Ectodermal cell (in vitro differentiated cells): ENCODE results near the gene NUCB2. TPM values are rescaled to one million over a fixed set of nuclear protein-coding genes. Genes with fewer than 3 reads are reported as not detected.
"Not testable (repeated sequence)": the region's sequence is repeated elsewhere in the genome, so short reads cannot be mapped to it uniquely, and the experiment has no call there.

Source experiments
- H3K27ac ChIP-seq: 2 replicates; pipeline ENCODE4 v1.7.0; 2013; ENCODE audit warnings: mild to moderate bottlenecking, low read depth, low read length; ENCODE audit not compliant: insufficient read depth, poor library complexity, severe bottlenecking
- H3K27me3 ChIP-seq: 2 replicates; pipeline ENCODE4 v1.7.0; 2013; ENCODE audit warnings: mild to moderate bottlenecking, low read length; ENCODE audit not compliant: insufficient read depth, control insufficient read depth, poor library complexity, severe bottlenecking
- H3K36me3 ChIP-seq: one replicate; pipeline ENCODE4 v1.7.0; 2013; ENCODE audit warnings: low read length; ENCODE audit not compliant: control insufficient read depth, insufficient read depth
- H3K4me1 ChIP-seq: one replicate; pipeline ENCODE4 v1.7.0; 2013; ENCODE audit warnings: low read length; ENCODE audit not compliant: control insufficient read depth, insufficient read depth
- H3K4me3 ChIP-seq: 2 replicates; pipeline ENCODE4 v1.7.0; 2013; ENCODE audit warnings: low read depth, low read length, control low read depth; ENCODE audit not compliant: insufficient read depth
- H3K9me3 ChIP-seq: 2 replicates; pipeline ENCODE4 v1.7.0; 2013; ENCODE audit warnings: mild to moderate bottlenecking, low read length, moderate library complexity; ENCODE audit not compliant: control insufficient read depth
- WGBS, 2 experiments: methylation state at CpG; one replicate each; pipeline ENCODE4 v1.1.7; 2013; ENCODE audit warnings: missing lambda C conversion rate in 2 of 2; 5-methylcytosine and 5-hydroxymethylcytosine counted together
- polyA plus RNA-seq, 4 experiments: library from polyadenylated mRNA; stranded (reverse); fragments of 50-300 nt; gene quantifications; one replicate each; pipeline ENCODE4 v1.2.3, GENCODE V29; 2013

Gene NUCB2
- polyA plus RNA-seq (2013, experiment 1 of 4): 76.8 TPM
- 74.6 TPM for polyA plus RNA-seq (2013, experiment 2 of 4)
- polyA plus RNA-seq (2013, experiment 3 of 4): 61.7 TPM
- polyA plus RNA-seq (2013, experiment 4 of 4): 71.2 TPM

GRCh38 chr11:17276236-17277023, at the start of gene NUCB2:
Gene NUCB2, plus strand, starts transcription at chr11:17276739. Its CDS starts 18,585 bp downstream, at chr11:17295324.
- Histone ChIP-seq H3K4me3 (peak within 1 kb of the TSS; percentile 59), H3K9me3 (no peaks in the 10 kb centered on the region), H3K27ac (no peak within 1 kb of the TSS), H3K4me1 (peaks cover 7% of the 10 kb centered on the region), H3K36me3 (no peaks in the 10 kb centered on the region), H3K27me3 (peaks cover 8% of the 10 kb centered on the region)
- WGBS, 2 experiments: 1% methylated on average over 75 of the region's 75 CpGs

GRCh38 chr11:17228186-17228925, 48.2 kb upstream of the NUCB2 start:
- H3K4me3 ChIP-seq, H3K27me3 ChIP-seq, H3K36me3 ChIP-seq, H3K27ac ChIP-seq, H3K4me1 ChIP-seq, H3K9me3 ChIP-seq: not testable (repeated sequence)
- 93 to 94% methylated on average over 38 of the region's 38 CpGs for WGBS, 2 experiments

GRCh38 chr11:17229481-17230152, 46.9 kb upstream of the NUCB2 start:
- no peak overlapping the region for H3K4me3 ChIP-seq
- no peaks in the 10 kb centered on the region for H3K27me3 ChIP-seq
- H3K36me3 ChIP-seq: no peaks in the 10 kb centered on the region
- H3K4me1 ChIP-seq: no peaks in the 10 kb centered on the region
- H3K9me3 ChIP-seq: no peaks in the 10 kb centered on the region
- H3K27ac ChIP-seq: no peak overlapping the region
- WGBS, 2 experiments: 75 to 80% methylated on average over 6 of the region's 7 CpGs

- 88 to 96% methylated on average over 2 of the region's 3 CpGs for WGBS, 2 experiments
Observed at GRCh38 chr11:17230867-17231851, 45.4 kb upstream of the NUCB2 start.

DNA sequence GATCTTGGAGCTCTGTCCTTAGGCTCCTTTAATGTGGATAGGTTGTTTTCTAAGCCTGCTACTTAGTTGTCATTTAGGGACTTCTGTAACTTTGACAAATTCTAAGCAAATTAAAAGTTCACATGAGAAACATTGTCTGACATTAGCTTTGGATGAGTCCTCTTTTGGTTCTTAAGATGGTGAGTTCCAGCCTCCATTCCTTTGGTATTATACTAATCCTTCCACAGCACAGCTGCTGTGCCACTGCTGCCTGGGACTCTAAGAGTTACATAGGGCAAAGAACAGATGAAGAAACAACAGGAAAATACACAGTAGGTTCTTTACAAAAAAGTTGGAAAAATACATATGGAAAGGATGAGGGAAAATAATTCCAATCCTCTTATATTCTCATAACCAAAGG, 43.4 kb upstream of the NUCB2 start:
- no peaks in the 10 kb centered on the region for H3K27me3 ChIP-seq
- no peak overlapping the region for H3K27ac ChIP-seq
- no peaks in the 10 kb centered on the region for H3K36me3 ChIP-seq
- H3K4me1 ChIP-seq: no peaks in the 10 kb centered on the region
- no peaks in the 10 kb centered on the region for H3K9me3 ChIP-seq
- H3K4me3 ChIP-seq: no peak overlapping the region

More at GRCh38 chr11:17230867-17231851, 45.4 kb upstream of the NUCB2 start:
- H3K9me3 ChIP-seq: no peaks in the 10 kb centered on the region
- H3K4me1 ChIP-seq: no peaks in the 10 kb centered on the region
- H3K27ac ChIP-seq: no peak overlapping the region
- H3K27me3 ChIP-seq: no peaks in the 10 kb centered on the region
- H3K36me3 ChIP-seq: no peaks in the 10 kb centered on the region
- H3K4me3 ChIP-seq: no peak overlapping the region

DNA sequence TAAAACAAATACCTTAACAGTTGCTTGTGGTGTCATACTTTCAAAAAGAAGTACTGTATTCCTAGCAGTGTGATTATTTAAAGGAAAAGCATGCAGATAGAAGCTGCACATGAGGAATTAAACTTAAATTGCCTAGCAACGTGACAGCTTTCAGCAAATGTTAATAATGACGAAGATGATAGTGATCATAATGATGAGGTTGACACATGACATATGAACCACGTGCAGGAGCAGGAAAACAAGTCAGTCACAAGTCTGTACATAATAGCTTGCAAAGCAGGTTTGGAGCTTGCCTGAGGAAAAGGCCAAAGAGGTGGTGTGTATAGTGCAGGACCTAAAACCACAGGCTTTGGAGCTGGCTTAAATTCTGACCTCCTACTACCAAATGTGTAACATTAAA, 38.2 kb upstream of the NUCB2 start:
- no peak overlapping the region for H3K27ac ChIP-seq
- H3K4me3 ChIP-seq: no peak overlapping the region
- H3K9me3 ChIP-seq: no peaks in the 10 kb centered on the region
- no peaks in the 10 kb centered on the region for H3K27me3 ChIP-seq
- H3K36me3 ChIP-seq: no peaks in the 10 kb centered on the region
- 92 to 95% methylated on average over 3 of the region's 3 CpGs for WGBS, 2 experiments
- no peaks in the 10 kb centered on the region for H3K4me1 ChIP-seq

- H3K4me3 ChIP-seq, H3K9me3 ChIP-seq, H3K27ac ChIP-seq, H3K4me1 ChIP-seq, H3K36me3 ChIP-seq, H3K27me3 ChIP-seq: not testable (repeated sequence)
- WGBS, 2 experiments: 87% methylated on average over 4 of the region's 4 CpGs
Observed at GRCh38 chr11:17239927-17240326, 36.6 kb upstream of the NUCB2 start.

GRCh38 chr11:17240780-17241179, 35.8 kb upstream of the NUCB2 start:
- no peaks in the 10 kb centered on the region for H3K36me3 ChIP-seq
- no peak overlapping the region for H3K4me3 ChIP-seq
- H3K27ac ChIP-seq: no peak overlapping the region
- H3K27me3 ChIP-seq: no peaks in the 10 kb centered on the region
- H3K9me3 ChIP-seq: no peaks in the 10 kb centered on the region
- H3K4me1 ChIP-seq: no peaks in the 10 kb centered on the region

GRCh38 chr11:17242954-17243353, 33.6 kb upstream of the NUCB2 start:
- H3K4me3 ChIP-seq, H3K27ac ChIP-seq, H3K9me3 ChIP-seq, H3K27me3 ChIP-seq, H3K36me3 ChIP-seq, H3K4me1 ChIP-seq: not testable (repeated sequence)
- 91 to 100% methylated on average over 3 of the region's 4 CpGs for WGBS, 2 experiments
